Ishikawa (cell line): Measurements from ENCODE around the gene FOXRED2.

ENCODE experiments used
- TAF1 ChIP-seq: IDR thresholded peaks from 2 replicates; pipeline ENCODE4 v1.6.1; 2012; ENCODE audit warnings: low read depth, mild to moderate bottlenecking
- TF ChIP-seq, protein P1 (sequence below): IDR thresholded peaks from 2 replicates; pipeline ENCODE4 v1.6.1; 2012

GRCh38 chr22:36549033-36549432 is 42.2 kb upstream of the FOXRED2 start:
- TF ChIP-seq TAF1, result no peak
- TF ChIP-seq, protein P1, sequence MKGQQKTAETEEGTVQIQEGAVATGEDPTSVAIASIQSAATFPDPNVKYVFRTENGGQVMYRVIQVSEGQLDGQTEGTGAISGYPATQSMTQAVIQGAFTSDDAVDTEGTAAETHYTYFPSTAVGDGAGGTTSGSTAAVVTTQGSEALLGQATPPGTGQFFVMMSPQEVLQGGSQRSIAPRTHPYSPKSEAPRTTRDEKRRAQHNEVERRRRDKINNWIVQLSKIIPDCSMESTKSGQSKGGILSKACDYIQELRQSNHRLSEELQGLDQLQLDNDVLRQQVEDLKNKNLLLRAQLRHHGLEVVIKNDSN, result no peak
